ENCODE measurements around the gene GOLIM4. TPM values are rescaled to one million over a fixed set of nuclear protein-coding genes. Genes with fewer than 3 reads are reported as not detected.
"Not testable (repeated sequence)": the region's sequence is repeated elsewhere in the genome, so short reads cannot be mapped to it uniquely, and the experiment has no call there.

GOLIM4 gene
- total RNA-seq, 2 experiments from 2014 or later = 1.6 to 1.7 TPM

GRCh38 chr3:168044049-168044448 is 51.7 kb downstream of the GOLIM4 start:
- Mint-ChIP-seq H3K27ac (no peak overlapping the region), H3K4me1 (no peaks in the 10 kb centered on the region), H3K9me3 (no peaks in the 10 kb centered on the region), H3K4me3 (no peak overlapping the region), H3K27me3 (no peaks in the 10 kb centered on the region), H3K36me3 (ENCODE audit: low read depth) (no peaks in the 10 kb centered on the region)
- ChIA-PET CTCF (no interaction called here), POLR2A (no interaction called here)
- no peak for DNase-seq

GRCh38 chr3:168040607-168041208 is 55.0 kb downstream of the GOLIM4 start:
- no peaks in the 10 kb centered on the region for H3K36me3 Mint-ChIP-seq (ENCODE audit: low read depth)
- DNase-seq = peak; percentile 9
- POLR2A ChIA-PET = no interaction called here
- H3K4me1 Mint-ChIP-seq = no peaks in the 10 kb centered on the region
- CTCF ChIA-PET = interaction anchor here (0.7 to 1.4 kb wide), 7 partner anchors 10 to 126 kb away, joined by 3 to 4 read pairs (median 3); no protein-coding TSS in a partner anchor
- H3K9me3 Mint-ChIP-seq = no peaks in the 10 kb centered on the region
- no peak overlapping the region for H3K4me3 Mint-ChIP-seq
- no peaks in the 10 kb centered on the region for H3K27me3 Mint-ChIP-seq
- no peak overlapping the region for H3K27ac Mint-ChIP-seq

GRCh38 chr3:168037020-168037419 is 58.7 kb downstream of the GOLIM4 start:
- no peaks in the 10 kb centered on the region for H3K27me3 Mint-ChIP-seq
- H3K4me1 Mint-ChIP-seq = no peaks in the 10 kb centered on the region
- H3K4me3 Mint-ChIP-seq = no peak overlapping the region
- no peaks in the 10 kb centered on the region for H3K36me3 Mint-ChIP-seq (ENCODE audit: low read depth)
- POLR2A ChIA-PET = no interaction called here
- no peak for DNase-seq
- H3K27ac Mint-ChIP-seq = no peak overlapping the region
- no peaks in the 10 kb centered on the region for H3K9me3 Mint-ChIP-seq
- CTCF ChIA-PET = interaction anchor here (0.6 kb wide), 1 partner anchor 16 kb away, joined by 3 read pairs; no protein-coding TSS in a partner anchor

GRCh38 chr3:168036619-168037018 is 59.1 kb downstream of the GOLIM4 start:
- H3K36me3 Mint-ChIP-seq (ENCODE audit: low read depth) = no peaks in the 10 kb centered on the region
- no peaks in the 10 kb centered on the region for H3K27me3 Mint-ChIP-seq
- H3K4me3 Mint-ChIP-seq = no peak overlapping the region
- no peaks in the 10 kb centered on the region for H3K9me3 Mint-ChIP-seq
- CTCF ChIA-PET = no interaction called here
- POLR2A ChIA-PET = no interaction called here
- H3K4me1 Mint-ChIP-seq = no peaks in the 10 kb centered on the region
- DNase-seq = no peak
- no peak overlapping the region for H3K27ac Mint-ChIP-seq

GRCh38 chr3:168034152-168034928 is 61.4 kb downstream of the GOLIM4 start:
- no peaks in the 10 kb centered on the region for H3K36me3 Mint-ChIP-seq (ENCODE audit: low read depth)
- no peak overlapping the region for H3K4me3 Mint-ChIP-seq
- no peaks in the 10 kb centered on the region for H3K27me3 Mint-ChIP-seq
- no peaks in the 10 kb centered on the region for H3K4me1 Mint-ChIP-seq
- no peaks in the 10 kb centered on the region for H3K9me3 Mint-ChIP-seq
- H3K27ac Mint-ChIP-seq = no peak overlapping the region
- ChIA-PET CTCF (interaction anchor here (0.7 kb wide), 1 partner anchor 813 kb away, joined by 3 read pairs; no protein-coding TSS in a partner anchor), POLR2A (no interaction called here)
- DNase-seq = no peak

GRCh38 chr3:168030577-168030976 is 65.1 kb downstream of the GOLIM4 start:
- ChIA-PET POLR2A (no interaction called here), CTCF (interaction anchor here (1.0 kb wide), 1 partner anchor 10 kb away, joined by 3 read pairs; no protein-coding TSS in a partner anchor)
- Mint-ChIP-seq H3K36me3 (ENCODE audit: low read depth) (no peaks in the 10 kb centered on the region), H3K9me3 (no peaks in the 10 kb centered on the region), H3K4me3 (no peak overlapping the region), H3K27ac (no peak overlapping the region), H3K4me1 (peaks cover 3% of the 10 kb centered on the region), H3K27me3 (no peaks in the 10 kb centered on the region)
- no peak for DNase-seq

- Mint-ChIP-seq H3K27ac (no peak overlapping the region), H3K36me3 (ENCODE audit: low read depth) (no peaks in the 10 kb centered on the region), H3K4me1 (peaks cover 11% of the 10 kb centered on the region), H3K4me3 (no peak overlapping the region), H3K27me3 (no peaks in the 10 kb centered on the region), H3K9me3 (no peaks in the 10 kb centered on the region)
- POLR2A ChIA-PET = no interaction called here
- DNase-seq = no peak
- CTCF ChIA-PET = no interaction called here
Measured at GRCh38 chr3:168029705-168030104, 66.0 kb downstream of the GOLIM4 start.

GRCh38 chr3:168028086-168028485 is 67.6 kb downstream of the GOLIM4 start:
- CTCF ChIA-PET = no interaction called here
- H3K9me3 Mint-ChIP-seq = no peaks in the 10 kb centered on the region
- DNase-seq = no peak
- H3K4me1 Mint-ChIP-seq = peaks cover 19% of the 10 kb centered on the region
- H3K27ac Mint-ChIP-seq = no peak overlapping the region
- H3K4me3 Mint-ChIP-seq = no peak overlapping the region
- POLR2A ChIA-PET = no interaction called here
- no peaks in the 10 kb centered on the region for H3K27me3 Mint-ChIP-seq
- H3K36me3 Mint-ChIP-seq (ENCODE audit: low read depth) = no peaks in the 10 kb centered on the region

- DNase-seq = no peak
- Mint-ChIP-seq H3K27me3 (no peaks in the 10 kb centered on the region), H3K4me1 (peaks cover 28% of the 10 kb centered on the region), H3K27ac (no peak overlapping the region), H3K9me3 (no peaks in the 10 kb centered on the region), H3K4me3 (no peak overlapping the region), H3K36me3 (ENCODE audit: low read depth) (no peaks in the 10 kb centered on the region)
- POLR2A ChIA-PET = no interaction called here
- CTCF ChIA-PET = interaction anchor here (1.3 kb wide), 1 partner anchor 8 kb away, joined by 4 read pairs; no protein-coding TSS in a partner anchor
Measured at GRCh38 chr3:168026764-168027163, 69.0 kb downstream of the GOLIM4 start.

GRCh38 chr3:168025076-168025475 is 70.6 kb downstream of the GOLIM4 start:
- H3K9me3 Mint-ChIP-seq = no peaks in the 10 kb centered on the region
- ChIA-PET CTCF (no interaction called here), POLR2A (no interaction called here)
- no peak overlapping the region for H3K4me3 Mint-ChIP-seq
- H3K36me3 Mint-ChIP-seq (ENCODE audit: low read depth) = no peaks in the 10 kb centered on the region
- H3K27me3 Mint-ChIP-seq = no peaks in the 10 kb centered on the region
- peaks cover 28% of the 10 kb centered on the region for H3K4me1 Mint-ChIP-seq
- DNase-seq = no peak
- peak overlapping the region; percentile 11 for H3K27ac Mint-ChIP-seq

GRCh38 chr3:168024537-168024941 is 71.2 kb downstream of the GOLIM4 start:
- H3K9me3 Mint-ChIP-seq = no peaks in the 10 kb centered on the region
- DNase-seq = peak; percentile 23
- no peak overlapping the region for H3K4me3 Mint-ChIP-seq
- POLR2A ChIA-PET = no interaction called here
- CTCF ChIA-PET = no interaction called here
- peaks cover 28% of the 10 kb centered on the region for H3K4me1 Mint-ChIP-seq
- H3K36me3 Mint-ChIP-seq (ENCODE audit: low read depth) = no peaks in the 10 kb centered on the region
- no peaks in the 10 kb centered on the region for H3K27me3 Mint-ChIP-seq
- peak overlapping the region; percentile 39 for H3K27ac Mint-ChIP-seq

GRCh38 chr3:168021737-168022450 is 73.8 kb downstream of the GOLIM4 start:
- POLR2A ChIA-PET = no interaction called here
- H3K27ac Mint-ChIP-seq = no peak overlapping the region
- peaks cover 25% of the 10 kb centered on the region for H3K4me1 Mint-ChIP-seq
- DNase-seq = no peak
- no peaks in the 10 kb centered on the region for H3K9me3 Mint-ChIP-seq
- no peaks in the 10 kb centered on the region for H3K36me3 Mint-ChIP-seq (ENCODE audit: low read depth)
- H3K4me3 Mint-ChIP-seq = no peak overlapping the region
- CTCF ChIA-PET = no interaction called here
- no peaks in the 10 kb centered on the region for H3K27me3 Mint-ChIP-seq

- CTCF ChIA-PET; DNase-seq; H3K9me3 Mint-ChIP-seq; H3K4me1 Mint-ChIP-seq; H3K36me3 Mint-ChIP-seq (ENCODE audit: low read depth); POLR2A ChIA-PET; H3K27me3 Mint-ChIP-seq; H3K27ac Mint-ChIP-seq; H3K4me3 Mint-ChIP-seq: not testable (repeated sequence)
Measured at GRCh38 chr3:168011280-168011679, 84.4 kb downstream of the GOLIM4 start.

Measured in activated CD4-positive, alpha-beta T cell treated with anti-CD3 and anti-CD28 coated beads, Interleukin-2, amount 10 ng/mL, durations not matched to agents 7 days and 5 days (primary cell).